SK-N-SH (cell line): Measurements from ENCODE around the gene LYRM7. TPM values are rescaled to one million over a fixed set of nuclear protein-coding genes. Genes with fewer than 3 reads are reported as not detected.
A peak's percentile ranks its signal among the peaks of the same experiment; 100 is the strongest.

Experiments used
- CTCF ChIA-PET: fragments of 300-600, 350-600 bp; formaldehyde crosslinking; extraction: SDS; loops from one replicate; lab custom pipeline; 2021; lab: Yijun Ruan, JAX
- POLR2A ChIA-PET: fragments of 350-600 bp; sonication (Branson Sonifier 250); formaldehyde crosslinking; extraction: SDS; loops from one replicate; lab custom pipeline; 2020; ENCODE audit warnings: antibody characterized with exemption, inconsistent platforms; lab: Yijun Ruan, JAX
- DNase-seq: peaks from one replicate; pipeline ENCODE4 v3.0.0; 2012
- H2AFZ ChIP-seq: fragments of 200-600 bp; sonication (generic); 2 replicates; pipeline ENCODE4 v1.8.1; 2016; ENCODE audit warnings: antibody characterized with exemption, mild to moderate bottlenecking, low read depth
- H3F3A ChIP-seq: fragments of 200-600 bp; sonication (generic); replicated peaks from 2 replicates; pipeline ENCODE3; 2016; ENCODE audit warnings: antibody characterized with exemption, mild to moderate bottlenecking; ENCODE audit not compliant: insufficient read depth
- H3K27ac ChIP-seq, 2 experiments: fragments of 200-500 bp in 1 of 2; fragments of 200-600 bp in 1 of 2; sonication (Bioruptor generic) in 1 of 2; sonication (generic), shearing (Covaris generic) in 1 of 2; 2 replicates each; pipeline versions ENCODE4 v1.5.1 to v1.6.1; 2014 to 2016; ENCODE audit warnings: low read depth in 2 of 2, inconsistent platforms in 1 of 2, low read length in 1 of 2, mild to moderate bottlenecking in 1 of 2, mixed read lengths in 1 of 2
- H3K27me3 ChIP-seq: fragments of 200-600 bp; sonication (generic), shearing (Covaris generic); 2 replicates; pipeline ENCODE4 v1.6.1; 2016; ENCODE audit warnings: mixed run types; ENCODE audit not compliant: insufficient read depth
- H3K36me3 ChIP-seq, 2 experiments: fragments of 200-500 bp in 1 of 2; fragments of 200-600 bp in 1 of 2; sonication (Bioruptor generic) in 1 of 2; sonication (generic) in 1 of 2; replicated peaks in 1 of 2; 2 replicates each; pipeline versions ENCODE3 to v1.5.1; 2014 to 2016; ENCODE audit warnings: low read length in 1 of 2, mild to moderate bottlenecking in 1 of 2; ENCODE audit not compliant: insufficient read depth in 2 of 2, control insufficient read depth in 1 of 2
- H3K4me1 ChIP-seq, 2 experiments: fragments of 200-500 bp in 1 of 2; fragments of 200-600 bp in 1 of 2; sonication (Bioruptor generic) in 1 of 2; sonication (generic), shearing (Covaris generic) in 1 of 2; 2 replicates each; pipeline versions ENCODE4 v1.5.1 to v1.6.1; 2014 to 2016; ENCODE audit warnings: low read depth in 1 of 2, low read length in 1 of 2, mixed run types in 1 of 2; ENCODE audit not compliant: insufficient read depth in 2 of 2, control insufficient read depth in 1 of 2
- H3K4me2 ChIP-seq: fragments of 200-600 bp; sonication (generic), shearing (Covaris generic); 2 replicates; pipeline ENCODE4 v1.6.1; 2017; ENCODE audit warnings: mixed run types
- H3K4me3 ChIP-seq, 2 experiments: fragments of 200-500 bp in 1 of 2; fragments of 200-600 bp in 1 of 2; sonication (Bioruptor generic) in 1 of 2; sonication (generic), shearing (Covaris generic) in 1 of 2; 2 replicates each; pipeline versions ENCODE4 v1.5.1 to v1.8.1; 2014 to 2016; ENCODE audit warnings: low read depth in 2 of 2, inconsistent platforms in 1 of 2, low read length in 1 of 2, mild to moderate bottlenecking in 1 of 2, mixed read lengths in 1 of 2, moderate library complexity in 1 of 2
- H3K79me2 ChIP-seq: fragments of 200-600 bp; sonication (generic); 2 replicates; pipeline ENCODE4 v1.8.1; 2017; ENCODE audit warnings: mild to moderate bottlenecking; ENCODE audit not compliant: insufficient read depth
- H3K9ac ChIP-seq: fragments of 200-600 bp; sonication (generic); 2 replicates; pipeline ENCODE4 v1.6.1; 2017; ENCODE audit warnings: mixed run types
- H3K9me2 ChIP-seq: fragments of 200-600 bp; sonication (generic); 2 replicates; pipeline ENCODE4 v1.6.1; 2017; ENCODE audit warnings: mixed run types
- H3K9me3 ChIP-seq: fragments of 200-600 bp; sonication (generic); 2 replicates; pipeline ENCODE4 v1.6.1; 2017; ENCODE audit warnings: mixed run types, mild to moderate bottlenecking, moderate library complexity
- H4K20me1 ChIP-seq: fragments of 200-600 bp; sonication (generic); 2 replicates; pipeline ENCODE4 v1.6.1; 2017; ENCODE audit warnings: mild to moderate bottlenecking, mixed run types; ENCODE audit not compliant: insufficient read depth
- CHD2 ChIP-seq: fragments of 150-350 bp; IDR thresholded peaks from 2 replicates; pipeline ENCODE4 v1.6.1; 2018; ENCODE audit warnings: low read length; ENCODE audit not compliant: partially characterized antibody
- CTCF ChIP-seq: fragments of 200-600 bp; sonication (generic); IDR thresholded peaks from 2 replicates; pipeline ENCODE4 v1.6.1; 2017; ENCODE audit warnings: antibody characterized with exemption, mild to moderate bottlenecking, moderate library complexity
- EZH2phosphoT487 ChIP-seq: fragments of 200-600 bp; sonication (generic); IDR thresholded peaks from 2 replicates; pipeline ENCODE4 v1.6.1; 2017; ENCODE audit warnings: low read depth, mixed run types, mild to moderate bottlenecking, antibody characterized with exemption, moderate library complexity, borderline replicate concordance
- FOXJ3 ChIP-seq: sonication (generic); formaldehyde crosslinking; IDR thresholded peaks from 2 replicates; pipeline ENCODE4 v1.5.1; 2020; ENCODE audit warnings: mild to moderate bottlenecking, missing genetic modification reagents
- FOXM1 ChIP-seq: IDR thresholded peaks from 2 replicates; pipeline ENCODE4 v1.4.0; 2012; ENCODE audit warnings: low read depth, mild to moderate bottlenecking
- GABPA ChIP-seq: IDR thresholded peaks from 2 replicates; pipeline ENCODE4 v1.4.0; 2012; ENCODE audit warnings: low read depth, mild to moderate bottlenecking
- GATA2 ChIP-seq: sonication (generic); formaldehyde crosslinking; IDR thresholded peaks from 2 replicates; pipeline ENCODE4 v1.5.0; 2020; ENCODE audit warnings: mild to moderate bottlenecking, missing genetic modification reagents
- IRF3 ChIP-seq: fragments of 150-350 bp; IDR thresholded peaks from 2 replicates; pipeline ENCODE4 v1.6.1; 2016; ENCODE audit warnings: mild to moderate bottlenecking, low read depth, low read length
- JUND ChIP-seq: IDR thresholded peaks from 2 replicates; pipeline ENCODE4 v1.4.0; 2012
- MXI1 ChIP-seq: IDR thresholded peaks from 2 replicates; pipeline ENCODE4 v1.6.1; 2012; ENCODE audit warnings: mild to moderate bottlenecking, low read depth, low read length, improper control_type of control experiment
- NFIC ChIP-seq: IDR thresholded peaks from 2 replicates; pipeline ENCODE4 v1.4.0; 2012; ENCODE audit warnings: borderline replicate concordance
- NRF1 ChIP-seq: IDR thresholded peaks from 2 replicates; pipeline ENCODE4 v1.6.1; 2012; ENCODE audit warnings: low read depth, mild to moderate bottlenecking, low read length
- PBX3 ChIP-seq: IDR thresholded peaks from 2 replicates; pipeline ENCODE4; 2012
- POLR2AphosphoS5 ChIP-seq: IDR thresholded peaks from 2 replicates; pipeline ENCODE4 v1.6.1; 2012; ENCODE audit warnings: low read depth, low read length
- RAD21 ChIP-seq: IDR thresholded peaks from 2 replicates; pipeline ENCODE4 v1.6.1; 2012; ENCODE audit warnings: mild to moderate bottlenecking, low read length
- RCOR1 ChIP-seq: fragments of 150-350 bp; IDR thresholded peaks from 2 replicates; pipeline ENCODE4 v1.6.1; 2017; ENCODE audit warnings: antibody characterized with exemption, low read length
- REST ChIP-seq: IDR thresholded peaks from 2 replicates; pipeline ENCODE4 v1.6.1; 2012; ENCODE audit warnings: mild to moderate bottlenecking, low read depth, low read length, moderate library complexity
- RFX5 ChIP-seq: IDR thresholded peaks from 2 replicates; pipeline ENCODE4 v1.6.1; 2012; ENCODE audit warnings: mild to moderate bottlenecking, improper control_type of control experiment, low read length
- RXRA ChIP-seq: IDR thresholded peaks from 2 replicates; pipeline ENCODE4 v1.4.0; 2012; ENCODE audit warnings: low read depth, mild to moderate bottlenecking, borderline replicate concordance
- SMC3 ChIP-seq: IDR thresholded peaks from 2 replicates; pipeline ENCODE4 v1.6.1; 2012; ENCODE audit warnings: low read depth, low read length, improper control_type of control experiment
- TAF1 ChIP-seq: IDR thresholded peaks from 2 replicates; pipeline ENCODE4 v1.6.1; 2012; ENCODE audit warnings: low read depth, mild to moderate bottlenecking, low read length, moderate library complexity, borderline replicate concordance
- TCF12 ChIP-seq: IDR thresholded peaks from 2 replicates; pipeline ENCODE4 v1.4.0; 2012
- USF2 ChIP-seq: fragments of 150-350 bp; IDR thresholded peaks from 2 replicates; pipeline ENCODE4 v1.6.1; 2017; ENCODE audit warnings: antibody characterized with exemption, low read length, low read depth, borderline replicate concordance
- YY1 ChIP-seq: IDR thresholded peaks from 2 replicates; pipeline ENCODE4 v1.4.0; 2012; ENCODE audit warnings: low read depth, mild to moderate bottlenecking
- WGBS: methylation state at CpG from one replicate; pipeline ENCODE4 v1.1.6; 2017; ENCODE audit warnings: low lambda C conversion rate; 5-methylcytosine and 5-hydroxymethylcytosine counted together
- polyA plus RNA-seq, 3 experiments: library from polyadenylated mRNA; depleted of rRNA; stranded (reverse); fragments of >200 nt; gene quantifications; 2 replicates each; pipeline ENCODE4 v1.2.3, GENCODE V29; 2012

LYRM7 gene
- polyA plus RNA-seq, 1 of the 3 experiments (the other 2 are of a cell fraction): 1.4 TPM

GRCh38 chr5:131164191-131165118 is 6.3 kb upstream of the LYRM7 start:
- H3K27me3 ChIP-seq: no peaks in the 10 kb centered on the region
- ChIA-PET POLR2A (interaction anchor here (1.0 kb wide), 1 partner anchor 99 kb away, joined by 3 read pairs; the partner anchor contains the start of gene CDC42SE2), CTCF (interaction anchor here (0.5 to 1.8 kb wide), 5 partner anchors 57 to 255 kb away, joined by 3 to 5 read pairs (median 4); no protein-coding TSS in a partner anchor)
- no peaks in the 10 kb centered on the region for H3K9me3 ChIP-seq
- peaks cover 54% of the 10 kb centered on the region for H3K79me2 ChIP-seq
- H3K4me2 ChIP-seq: peak overlapping the region; percentile 95
- H3K4me1 ChIP-seq: peaks cover 0 to 7% of the 10 kb centered on the region in 2 experiments; a peak in 1 of 4 replicates
- H3K36me3 ChIP-seq: peaks cover 28 to 32% of the 10 kb centered on the region in 2 experiments
- DNase-seq: peak; percentile 89
- peak overlapping the region; percentile 92 to 98 for H3K4me3 ChIP-seq
- no peaks in the 10 kb centered on the region for H3K9me2 ChIP-seq
- WGBS: 3% methylated on average over 13 of the region's 73 CpGs
- peaks cover 16% of the 10 kb centered on the region for H3F3A ChIP-seq
- peaks cover 3% of the 10 kb centered on the region; the same call in 1 of the 2 replicates for H4K20me1 ChIP-seq
- peak overlapping the region; percentile 96 for H3K9ac ChIP-seq
- H2AFZ ChIP-seq: peak overlapping the region; percentile 87
- peak overlapping the region; percentile 90 to 94 for H3K27ac ChIP-seq
- TF ChIP-seq EZH2phosphoT487 (no peak), CHD2 (no peak), YY1 (peak; percentile 61; the same call in 1 of the 2 replicates), TAF1 (peak; percentile 58; the same call in 1 of the 2 replicates), JUND (no peak; the same call in 1 of the 2 replicates), FOXM1 (no peak), TCF12 (no peak), USF2 (no peak), RXRA (no peak), GABPA (no peak), RFX5 (no peak), NRF1 (peak; percentile 1; the same call in 1 of the 2 replicates), REST (no peak), RCOR1 (no peak), PBX3 (0 out of 2 replicates have a peak, but pooled peaks have one; percentile 3), CTCF (peak; percentile 16), POLR2AphosphoS5 (no peak), RAD21 (no peak), NFIC (0 out of 2 replicates have a peak, but pooled peaks have one; percentile 4), IRF3 (no peak), SMC3 (no peak), MXI1 (0 out of 2 replicates have a peak, but pooled peaks have one; percentile 22), FOXJ3 (CRISPR knock-in tag) (no peak), GATA2 (CRISPR knock-in tag) (peak; percentile 95)
